Umbilical cord (tissue), 2 donors: ENCODE measurements around the gene TNPO3. TPM values are rescaled to one million over a fixed set of nuclear protein-coding genes. Genes with fewer than 3 reads are reported as not detected.
A peak's percentile ranks its signal among the peaks of the same experiment; 100 is the strongest.

Experiments used
- DNase-seq: peaks from one replicate; pipeline ENCODE4 v3.0.0-alpha.2; 2015; ENCODE audit warnings: low spot score
- total RNA-seq: library from RNA; depleted of rRNA; stranded (reverse); fragments of >200 nt; gene quantifications from one replicate; pipeline ENCODE4 v1.2.3, GENCODE V29; 2014; ENCODE audit warnings: low replicate concordance; ENCODE audit not compliant: insufficient read depth

Gene TNPO3
- total RNA-seq, 1 donor from 2014 or later = 32.5 TPM

- no peak for DNase-seq
Observed at GRCh38 chr7:128939861-128940410, 115.0 kb downstream of the TNPO3 start.

- no peak for DNase-seq
Observed at GRCh38 chr7:128939075-128939860, 115.6 kb downstream of the TNPO3 start.

GRCh38 chr7:128938544-128939074, 116.3 kb downstream of the TNPO3 start:
- DNase-seq = no peak

DNA sequence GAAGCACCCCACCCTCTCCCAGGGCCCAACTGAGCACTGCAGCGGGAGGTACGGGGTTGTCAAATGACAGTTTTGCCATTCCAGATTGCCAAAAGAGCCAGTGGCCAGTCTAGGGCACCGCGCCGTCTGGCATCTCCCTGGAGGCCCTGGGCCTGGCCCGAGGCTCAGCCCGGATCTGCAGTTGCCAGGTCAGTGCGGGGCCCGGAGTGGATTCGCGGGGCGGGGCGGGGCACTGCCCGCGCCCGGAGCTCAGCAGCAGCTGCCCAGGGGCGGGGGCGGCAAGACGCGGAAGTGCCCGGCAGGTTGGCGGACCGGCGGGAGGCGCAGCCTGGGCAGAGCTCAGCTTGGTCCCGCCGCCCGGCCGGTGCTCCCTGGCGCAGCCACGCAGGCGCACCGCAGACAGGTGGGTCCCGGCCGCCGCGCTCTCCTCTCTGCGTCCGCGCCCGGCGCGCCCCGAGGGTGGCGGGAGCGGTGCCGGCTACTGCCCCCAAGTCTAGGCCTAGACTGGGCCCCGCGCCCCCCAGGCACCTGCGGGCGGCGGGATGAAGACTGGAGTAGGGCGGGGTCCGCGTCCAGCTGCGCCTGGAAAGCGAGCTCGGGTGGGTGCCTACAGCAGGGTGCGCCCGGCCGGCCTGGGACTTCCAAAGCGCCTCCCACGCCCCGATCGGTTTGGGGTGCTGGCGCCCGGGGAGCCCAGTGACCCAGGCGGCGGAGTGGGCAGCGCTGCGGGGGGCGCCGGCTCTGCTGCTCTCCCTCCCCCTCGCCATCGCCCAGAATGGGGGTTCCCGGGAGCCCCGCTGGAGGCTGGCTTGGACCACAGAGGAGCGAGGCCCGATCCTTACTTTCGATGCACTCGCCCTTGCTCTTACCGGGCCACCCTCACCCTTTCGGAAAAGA, 117.0 kb downstream of the TNPO3 start, which contains the start of gene IRF5:
Gene IRF5 (plus strand): TSS at position 281 of the 897 bp plus-strand sequence. CDS start 4,155 bp downstream, outside the sequence.
- DNase-seq = no peak

GRCh38 chr7:128937271-128937646, 117.7 kb downstream of the TNPO3 start:
- no peak for DNase-seq

GRCh38 chr7:128936798-128937197, 118.1 kb downstream of the TNPO3 start:
- no peak for DNase-seq

GRCh38 chr7:128935342-128935730, 119.6 kb downstream of the TNPO3 start:
- DNase-seq = no peak

- DNase-seq = no peak
Observed at GRCh38 chr7:128934361-128935341, 120.3 kb downstream of the TNPO3 start.

DNA sequence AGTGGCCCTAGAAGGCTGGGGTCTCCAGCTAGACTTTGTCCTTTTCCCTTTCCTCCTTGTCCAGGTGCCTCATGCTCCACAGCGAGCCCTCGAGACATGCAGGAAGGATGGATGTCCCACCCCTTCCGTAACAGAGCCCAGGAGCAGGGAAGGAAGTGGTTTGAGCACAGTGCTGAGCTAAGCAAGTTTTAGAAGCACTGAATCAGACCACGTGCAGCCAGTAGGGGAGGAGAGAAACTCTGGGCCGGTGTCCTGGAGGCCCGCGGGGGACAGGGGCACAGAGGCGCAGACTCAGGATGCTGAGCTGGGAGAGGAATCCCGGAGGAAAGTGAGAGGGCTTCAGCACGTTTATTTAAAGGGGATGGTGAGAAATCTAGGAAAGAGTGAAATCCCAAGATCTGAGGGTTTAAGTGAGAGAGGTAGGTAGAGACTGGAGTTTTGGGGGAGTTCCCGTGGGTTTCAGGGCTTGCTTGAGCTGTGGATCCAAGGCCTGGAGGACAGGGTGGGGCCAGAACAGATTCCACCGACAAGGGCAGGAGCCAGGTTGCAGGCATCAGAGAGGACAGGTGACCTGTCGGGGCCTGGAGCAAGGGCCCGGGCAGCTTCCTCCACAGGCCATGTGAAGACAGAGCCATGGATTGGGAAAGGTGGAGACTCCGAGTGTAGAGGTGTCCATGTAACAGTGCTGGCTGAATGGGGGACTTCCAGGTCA, 121.6 kb downstream of the TNPO3 start:
- DNase-seq = peak; percentile 58

GRCh38 chr7:128932862-128933179, 122.1 kb downstream of the TNPO3 start:
- no peak for DNase-seq

DNA sequence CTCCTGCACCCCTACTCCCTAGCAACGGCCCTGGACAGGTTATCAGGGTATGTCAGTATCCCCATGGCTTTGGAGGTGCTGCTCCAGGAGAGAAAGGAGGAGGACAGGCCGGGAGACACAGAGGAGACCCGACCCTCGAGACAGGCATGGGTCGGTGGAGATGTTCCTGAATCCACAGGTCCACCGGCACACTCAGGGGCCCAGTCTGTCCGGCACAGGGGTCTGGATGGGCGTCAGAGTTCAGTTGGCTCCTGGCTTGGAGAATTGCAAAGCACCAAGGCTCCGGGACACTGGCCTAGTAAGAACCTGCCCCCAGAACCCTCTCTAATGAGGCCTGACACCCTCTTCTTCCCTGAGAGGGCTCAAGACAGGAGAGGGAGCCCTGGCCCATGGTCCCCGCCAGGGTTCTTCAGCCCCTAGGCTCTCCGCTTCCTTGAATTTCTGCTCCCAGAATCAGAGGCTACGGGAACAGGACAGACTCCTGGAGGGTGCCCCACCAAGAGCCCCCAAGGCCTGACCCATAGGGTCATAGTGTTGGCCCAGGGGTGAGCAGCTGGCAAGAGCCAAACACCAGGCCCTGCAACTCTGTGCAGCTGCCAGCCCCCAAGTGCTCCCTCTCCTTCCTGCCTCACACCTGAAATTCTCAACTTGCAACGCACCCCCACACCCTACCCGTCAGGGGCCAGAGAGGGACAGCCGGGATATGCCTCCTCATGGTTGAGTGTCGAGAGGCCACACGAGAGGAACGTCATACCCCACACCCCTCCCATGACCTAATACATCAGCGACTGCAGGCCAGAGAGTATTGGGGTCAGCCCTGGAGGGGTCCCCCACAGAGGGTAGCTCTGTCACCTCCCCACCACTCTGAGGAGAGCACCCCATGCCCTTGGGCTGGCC, 122.7 kb downstream of the TNPO3 start:
- no peak for DNase-seq

GRCh38 chr7:128931190-128931798, 123.6 kb downstream of the TNPO3 start:
- DNase-seq = no peak

- DNase-seq = no peak
Observed at GRCh38 chr7:128928882-128929788, 125.8 kb downstream of the TNPO3 start.

DNA sequence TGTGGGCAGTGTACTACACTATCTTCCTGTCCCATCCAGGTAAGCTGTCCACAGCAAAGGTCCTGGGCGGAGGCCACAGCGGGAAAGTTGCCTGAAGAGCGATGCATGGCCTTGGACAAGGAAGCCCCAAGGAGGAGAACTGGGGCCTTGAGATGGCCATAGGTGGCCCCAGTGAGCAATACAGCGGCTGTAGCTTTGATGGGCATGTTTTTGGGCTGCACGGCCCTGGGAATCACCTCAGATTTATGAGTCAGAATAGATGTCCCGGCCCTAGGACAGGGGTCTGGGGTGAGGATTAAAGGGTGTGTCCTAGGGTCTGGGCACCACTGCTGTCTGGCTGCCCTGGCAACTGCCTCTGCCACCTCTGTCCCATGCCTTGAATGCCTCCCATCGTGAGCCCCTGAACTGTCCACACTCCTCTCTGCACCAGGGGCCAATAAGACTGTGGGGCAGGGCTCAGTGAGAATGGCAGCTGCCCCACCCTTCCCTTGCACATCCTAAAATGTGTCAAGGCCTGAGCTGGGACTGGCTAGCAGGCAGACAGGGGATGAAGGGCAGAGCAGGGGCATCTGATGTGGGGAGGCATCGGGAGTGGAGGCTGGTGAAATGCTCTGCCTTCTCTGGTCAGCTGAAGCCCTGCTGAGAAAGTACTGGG, 126.6 kb downstream of the TNPO3 start:
- no peak for DNase-seq

DNA sequence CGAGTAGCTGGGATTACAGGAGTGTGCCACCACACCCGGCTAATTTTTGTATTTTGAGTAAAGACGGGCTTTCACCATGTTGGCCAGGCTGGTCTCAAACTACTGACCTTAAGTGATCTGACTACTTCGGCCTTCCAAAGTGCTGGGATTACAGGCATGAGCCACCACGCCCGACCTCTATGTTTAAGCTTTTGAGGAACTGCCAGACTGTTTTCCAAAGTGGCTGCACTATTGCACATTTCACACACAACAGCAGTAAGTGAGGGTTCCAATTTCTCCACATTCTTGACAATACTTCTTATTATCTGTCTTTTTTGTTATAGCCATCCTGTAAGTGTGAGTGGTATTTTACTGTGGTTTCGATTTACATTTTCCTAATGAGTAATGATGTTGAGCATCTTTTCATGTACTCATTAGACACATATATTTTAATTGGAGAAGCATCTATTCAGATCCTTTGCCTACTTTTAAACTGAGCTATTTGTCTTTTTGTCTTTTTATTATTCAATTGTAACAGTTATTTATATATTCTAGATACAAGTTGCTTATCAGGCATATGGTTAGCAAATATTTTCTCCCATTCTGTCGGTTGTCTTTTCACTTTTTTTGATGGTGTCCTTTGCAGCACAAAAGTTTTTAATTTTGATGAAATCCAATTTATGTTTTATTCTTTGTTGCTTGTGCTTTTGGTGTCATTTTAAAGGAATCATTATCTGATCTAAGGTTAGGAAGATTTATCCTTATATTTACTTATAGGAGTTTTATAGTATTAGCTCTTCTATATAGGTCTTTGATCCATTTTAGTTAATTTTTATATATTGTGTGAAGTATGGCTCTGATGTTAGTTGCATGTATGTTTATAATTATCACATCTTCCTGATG, 130.0 kb downstream of the TNPO3 start:
- no peak for DNase-seq

GRCh38 chr7:128923411-128923800, 131.5 kb downstream of the TNPO3 start:
- no peak for DNase-seq
